ENCODE measurements around the gene TBCD.

TBCD gene

DNA sequence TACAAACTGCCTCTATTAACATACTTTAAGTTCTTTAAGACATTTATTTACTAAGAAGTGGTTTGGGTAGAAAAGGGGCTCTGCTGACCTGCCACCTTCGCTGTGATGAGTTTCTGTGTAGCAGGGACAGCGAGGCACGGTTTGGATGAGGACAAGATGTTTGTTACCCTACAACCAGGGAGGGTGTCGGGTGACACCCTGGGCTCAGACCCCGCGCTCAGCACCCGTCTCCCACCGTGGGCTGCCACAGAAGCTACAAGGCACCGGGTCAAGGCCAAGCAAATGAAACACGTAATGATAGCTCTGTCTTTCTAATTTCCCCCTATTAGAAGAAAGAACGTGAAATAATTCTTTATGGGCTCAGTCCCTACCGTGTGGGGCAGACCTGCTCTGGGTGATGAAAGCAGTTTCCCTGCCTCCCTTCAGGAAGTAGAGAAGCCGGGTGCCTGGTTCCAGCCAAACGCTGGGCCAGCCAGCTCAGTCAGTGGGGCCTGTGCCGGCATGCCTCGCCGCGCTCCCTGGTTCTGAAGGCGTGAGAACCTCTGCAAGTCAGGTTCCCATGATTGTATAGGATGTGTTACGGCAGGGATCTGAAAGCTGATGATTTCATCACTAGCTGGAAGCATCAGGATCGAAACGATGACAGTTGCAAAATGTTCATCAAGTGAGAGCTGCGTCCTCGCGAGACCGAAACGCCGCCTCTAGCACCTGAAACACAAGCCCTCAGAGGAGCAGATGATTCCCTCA lies 84.1 kb downstream of the TBCD start:
- DNase-seq, result no peak

DNA sequence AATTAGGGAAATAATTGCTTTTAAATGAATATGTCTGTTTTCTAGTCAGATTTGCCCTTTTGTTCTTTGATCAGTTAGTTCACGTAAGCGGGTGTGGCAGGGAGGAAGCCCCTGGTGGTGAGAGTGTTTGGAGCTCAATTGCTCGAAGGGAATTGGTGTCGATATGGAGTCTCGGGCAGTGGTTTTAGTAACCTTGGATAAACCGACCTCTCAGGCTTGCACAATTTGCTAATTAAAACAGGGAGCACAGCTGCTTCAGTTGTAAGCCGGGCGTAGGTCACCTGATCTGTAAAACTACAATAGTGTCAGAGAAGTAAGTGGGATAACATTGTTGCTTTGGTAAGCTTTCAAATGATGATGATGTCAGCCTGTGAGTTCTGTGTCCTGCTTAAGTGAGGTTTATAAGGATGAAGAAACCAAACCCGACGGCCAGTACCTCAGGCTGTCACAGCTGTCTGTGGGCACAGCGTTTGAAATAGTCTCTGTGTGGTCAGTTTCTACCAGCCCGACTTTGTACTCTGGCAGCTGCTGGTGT lies 85.0 kb downstream of the TBCD start:
- DNase-seq, result no peak

DNA sequence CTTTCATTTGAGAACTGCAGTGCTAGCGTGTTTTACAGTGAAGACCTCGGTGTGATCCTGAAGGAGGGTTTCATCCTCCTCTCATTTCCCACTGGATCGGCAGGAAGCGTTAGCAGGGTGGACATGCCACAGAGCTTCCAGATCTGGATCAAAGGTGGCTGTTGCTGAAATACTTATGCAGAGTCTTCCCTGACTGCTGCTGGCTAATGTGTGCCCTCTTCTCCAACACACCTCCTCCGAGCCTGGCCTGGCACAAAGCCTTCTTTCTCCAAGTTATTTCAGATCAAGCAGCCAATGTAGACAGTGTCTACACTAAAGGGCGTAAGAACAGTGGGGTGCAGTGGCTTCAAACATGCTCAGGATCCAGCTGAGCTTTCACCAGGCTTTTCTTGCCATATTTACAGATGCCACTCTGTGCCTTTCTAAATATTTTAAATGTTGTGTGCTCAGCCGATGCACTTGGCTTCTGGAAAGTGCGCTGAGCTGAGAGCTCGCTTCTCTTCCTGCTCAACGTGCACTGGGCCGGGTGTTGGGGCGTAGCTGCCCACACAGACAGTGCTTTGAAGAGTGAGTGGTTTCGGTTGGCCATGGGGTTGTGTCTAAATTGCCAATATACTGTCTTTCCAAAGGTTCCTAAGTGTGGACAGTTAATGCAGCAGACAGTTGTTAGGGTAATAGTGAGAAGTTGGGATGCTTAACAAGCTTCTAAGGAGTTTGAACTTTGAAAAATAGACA lies 85.9 kb downstream of the TBCD start:
- no peak for DNase-seq

DNA sequence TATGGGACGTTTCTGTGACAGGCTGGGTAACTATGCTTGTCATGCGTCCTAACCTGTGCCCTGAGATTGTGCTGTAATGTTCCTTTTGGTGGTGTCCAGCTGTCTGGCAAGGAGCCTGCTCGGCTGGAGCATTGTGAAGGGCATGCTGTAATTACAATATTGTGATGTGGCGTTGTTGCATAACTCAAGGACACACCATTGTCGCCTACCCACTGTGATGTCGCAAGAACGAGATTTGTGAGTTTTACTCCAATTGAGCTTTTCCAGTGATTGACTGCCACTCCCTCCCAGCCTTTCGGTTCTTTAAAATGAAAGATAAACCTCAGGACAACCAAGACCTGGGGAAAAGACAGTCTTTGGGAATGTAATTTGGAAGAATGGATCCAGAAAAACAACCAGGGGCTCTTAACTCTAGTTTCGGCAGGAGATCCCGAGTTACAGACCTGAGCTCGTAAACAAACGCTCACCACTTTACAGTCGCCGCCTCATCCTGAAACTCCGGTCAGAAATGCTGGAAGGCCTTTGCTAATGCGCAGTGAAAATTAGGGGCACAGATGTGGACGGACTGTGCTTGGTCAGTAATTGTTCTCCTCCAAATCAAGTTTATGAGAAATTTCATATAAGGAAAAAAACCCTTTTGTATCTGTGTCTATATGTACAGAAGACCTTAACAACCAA lies 86.7 kb downstream of the TBCD start:
- no peak for DNase-seq

DNA sequence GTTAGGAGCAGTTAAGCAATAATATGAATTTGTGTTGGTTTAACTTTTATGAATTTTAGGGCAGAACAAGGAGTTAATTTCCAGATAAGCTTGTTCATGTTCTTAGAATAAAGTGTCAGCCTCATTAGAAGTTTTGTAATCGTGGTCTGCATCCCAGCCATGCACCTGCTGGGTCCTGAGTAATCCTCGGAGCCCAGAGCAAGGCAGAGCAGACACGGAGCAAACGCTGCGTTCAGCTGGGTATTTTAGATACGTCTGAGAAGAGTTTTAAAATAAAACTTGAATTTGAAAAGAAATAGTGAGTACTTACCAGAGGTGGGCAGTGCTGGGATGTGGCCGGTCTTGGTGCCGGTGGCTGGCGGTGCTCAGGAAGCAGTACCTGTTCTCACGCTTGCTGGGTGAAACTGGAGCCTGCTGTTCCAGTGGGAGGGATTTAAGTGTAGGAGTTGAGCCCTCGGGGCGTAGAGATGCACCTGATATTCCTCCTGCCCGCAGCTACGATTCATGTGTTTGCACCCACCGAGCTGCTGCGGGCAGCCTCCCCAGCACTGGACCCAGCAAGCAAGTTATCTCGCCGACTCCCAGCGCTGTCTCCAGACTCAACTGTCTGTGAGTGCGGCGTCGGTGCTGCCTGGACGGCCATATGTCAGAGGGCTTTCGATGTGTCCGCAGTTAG lies 87.9 kb downstream of the TBCD start, which contains the start of gene ZNF750:
Gene ZNF750, minus strand, starts transcription at position 406 of the 676 bp plus-strand sequence. CDS start 7,568 bp downstream, outside the sequence.
- no peak for DNase-seq

DNA sequence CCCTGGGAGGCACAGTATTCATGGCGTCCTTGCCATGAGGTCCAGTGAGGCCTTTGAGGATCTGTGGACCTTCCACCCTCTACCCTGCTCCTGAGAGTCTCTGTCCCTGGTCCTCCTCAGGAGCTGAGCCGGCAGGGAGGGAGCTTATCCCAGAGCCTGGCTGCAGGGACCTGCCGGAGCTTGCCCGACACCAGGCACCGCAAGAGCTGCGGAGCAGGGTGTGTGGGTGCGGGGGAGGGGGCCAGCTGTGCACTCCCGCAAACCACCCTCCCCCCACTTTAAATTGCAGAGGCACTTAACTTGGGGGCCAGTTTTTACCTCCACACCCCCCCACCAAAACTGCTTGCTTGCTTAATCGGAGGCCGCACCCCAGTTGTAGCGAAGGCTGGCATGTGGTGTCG lies 88.6 kb downstream of the TBCD start:
- no peak for DNase-seq

DNA sequence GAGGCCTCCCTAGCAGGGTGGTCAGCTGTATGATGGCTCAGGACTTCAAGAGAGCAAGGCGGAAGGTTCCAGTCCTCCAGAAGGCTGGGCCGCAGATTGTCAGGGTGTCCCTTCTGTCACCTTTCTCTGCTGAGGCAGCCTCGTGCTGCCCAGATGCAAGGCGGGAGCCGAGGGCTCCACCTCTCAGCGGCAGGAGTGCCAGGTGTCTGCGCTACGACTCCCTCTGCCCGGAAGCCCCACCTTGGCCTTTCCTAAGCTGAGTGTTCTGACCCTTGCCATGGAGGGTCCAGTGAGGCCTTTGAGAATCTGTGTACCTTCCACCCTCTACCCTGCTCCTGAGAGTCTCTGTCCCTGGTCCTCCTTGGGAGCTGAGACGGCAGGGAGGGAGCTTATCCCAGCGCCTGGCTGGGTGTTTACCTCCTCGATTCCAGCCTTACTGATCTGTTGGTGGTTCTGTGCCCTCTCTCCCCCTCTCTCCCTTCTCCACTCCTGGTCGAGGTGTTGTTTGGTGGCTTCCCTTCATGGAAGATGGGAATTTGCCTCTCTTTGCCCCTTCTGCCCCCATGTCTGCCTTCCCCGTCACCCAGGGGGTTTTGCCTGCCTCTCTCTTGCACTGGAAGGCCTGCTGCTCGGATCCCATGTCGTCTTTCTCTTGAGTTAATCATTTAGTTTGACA lies 90.2 kb downstream of the TBCD start:
- no peak for DNase-seq

DNA sequence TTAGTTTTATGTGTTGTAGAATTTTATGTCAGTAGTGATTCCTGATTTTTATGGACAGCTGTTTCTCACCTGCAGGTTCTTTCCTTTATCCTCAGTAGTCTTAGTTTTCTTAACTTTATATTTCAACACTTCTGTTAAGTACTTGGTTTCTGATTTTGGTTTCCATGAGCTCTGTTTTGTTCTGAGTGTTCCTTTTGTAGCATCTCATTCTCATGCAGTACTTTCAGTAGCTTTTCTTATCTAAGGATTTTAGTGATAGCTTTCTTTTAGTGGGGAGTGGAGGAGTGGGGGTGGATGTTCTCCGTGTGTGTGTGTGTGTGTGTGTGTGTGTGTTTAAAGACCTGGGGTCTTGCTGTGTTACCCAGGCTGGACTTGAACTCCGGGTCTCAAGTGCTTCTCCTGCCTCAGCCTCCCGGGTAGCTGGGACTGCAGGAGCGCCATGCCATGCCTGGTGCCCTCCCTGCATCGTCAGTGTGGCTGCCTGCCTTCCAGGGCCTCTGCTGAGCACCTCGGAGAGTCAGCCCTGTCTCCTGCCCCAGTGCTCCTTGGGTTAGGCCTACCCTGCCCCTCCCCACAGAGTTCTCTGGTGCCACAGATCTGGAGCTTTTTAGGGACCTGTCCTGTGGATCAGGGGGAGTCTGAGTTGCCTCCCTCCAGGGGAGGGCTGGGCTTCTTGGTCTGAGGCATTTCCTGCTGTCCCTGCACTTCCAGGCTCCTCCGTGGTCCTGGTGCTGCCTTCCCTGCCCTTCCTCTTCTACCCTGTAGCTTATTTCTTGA lies 92.2 kb downstream of the TBCD start:
- DNase-seq, result no peak

DNA sequence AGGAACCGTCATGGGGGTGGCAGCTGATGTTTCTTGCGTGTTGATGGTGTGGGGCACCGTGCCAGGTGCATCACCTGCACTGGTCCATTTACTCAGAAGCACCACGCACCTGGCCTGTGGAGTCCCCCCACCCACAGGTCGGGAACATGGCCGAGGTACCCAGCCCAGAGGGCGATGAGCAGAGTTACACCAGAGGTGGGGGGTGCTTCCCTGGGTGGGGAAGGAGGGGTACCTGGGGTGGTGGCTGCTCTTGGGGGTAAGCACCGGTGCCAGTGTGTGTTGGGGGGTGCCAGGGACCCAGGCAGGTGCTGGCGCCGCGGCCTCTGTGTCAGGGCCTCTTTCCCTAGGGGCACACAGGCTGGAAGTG lies 92.9 kb downstream of the TBCD start:
- no peak for DNase-seq

DNA sequence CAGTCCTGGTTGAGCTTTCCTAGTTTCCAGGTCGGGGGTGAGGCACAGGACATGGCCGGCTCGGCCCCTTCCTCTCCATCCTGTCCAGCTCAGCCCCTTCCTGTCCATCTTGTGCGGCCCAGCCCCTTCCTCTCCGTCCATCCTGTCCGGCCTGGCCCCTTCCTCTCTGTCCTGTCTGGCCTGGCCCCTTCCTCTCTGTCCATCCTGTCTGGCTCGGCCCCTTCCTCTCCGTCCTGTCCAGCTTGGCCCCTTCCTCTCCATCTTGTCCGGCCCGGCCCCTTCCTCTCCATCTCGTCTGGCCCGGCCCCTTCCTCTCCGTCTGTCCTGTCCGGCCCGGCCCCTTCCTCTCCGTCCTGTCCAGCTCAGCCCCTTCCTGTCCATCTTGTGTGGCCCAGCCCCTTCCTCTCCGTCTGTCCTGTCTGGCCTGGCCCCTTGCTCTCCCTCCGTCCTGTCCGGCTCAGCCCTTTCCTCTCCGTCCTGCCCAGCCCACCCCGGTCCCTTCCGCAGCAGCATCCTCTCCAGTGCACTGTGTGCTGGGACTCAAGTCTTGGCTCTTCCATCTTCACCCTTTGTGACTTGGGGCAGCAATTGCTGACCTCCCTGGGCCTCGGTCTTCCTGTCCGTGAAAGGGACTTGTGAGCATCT lies 93.4 kb downstream of the TBCD start:
- no peak for DNase-seq

DNA sequence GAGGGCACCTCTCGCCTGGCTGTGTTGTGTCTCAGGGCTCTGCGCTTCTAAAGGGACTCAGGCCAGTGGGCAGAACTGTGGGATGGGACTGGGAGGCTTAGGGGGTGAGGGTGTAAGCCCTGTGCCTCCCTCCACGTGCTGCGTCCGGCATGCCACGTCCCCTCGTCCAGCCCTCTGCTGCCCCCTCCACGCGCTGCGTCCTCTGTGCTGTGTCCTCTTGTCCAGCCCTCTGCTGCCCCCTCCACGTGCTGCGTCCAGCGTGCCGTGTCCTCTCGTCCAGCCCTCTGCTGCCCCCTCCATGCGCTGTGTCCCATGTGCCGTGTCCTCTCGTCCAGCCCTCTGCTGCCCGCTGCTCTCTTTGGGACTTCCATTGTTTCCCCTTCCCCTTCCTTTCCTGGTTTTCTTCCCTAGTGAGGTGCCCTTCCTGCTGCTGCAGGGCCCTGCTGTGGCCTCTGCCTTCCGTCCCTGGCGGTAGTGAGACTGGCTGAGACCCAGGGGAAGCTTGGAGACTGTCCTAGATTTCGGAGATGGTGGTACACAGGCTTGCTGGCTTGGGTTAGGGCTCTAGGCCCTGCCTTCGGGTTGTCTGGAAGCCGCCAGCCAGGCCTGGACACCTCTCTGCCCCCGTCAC lies 94.3 kb downstream of the TBCD start:
- DNase-seq, result no peak

DNA sequence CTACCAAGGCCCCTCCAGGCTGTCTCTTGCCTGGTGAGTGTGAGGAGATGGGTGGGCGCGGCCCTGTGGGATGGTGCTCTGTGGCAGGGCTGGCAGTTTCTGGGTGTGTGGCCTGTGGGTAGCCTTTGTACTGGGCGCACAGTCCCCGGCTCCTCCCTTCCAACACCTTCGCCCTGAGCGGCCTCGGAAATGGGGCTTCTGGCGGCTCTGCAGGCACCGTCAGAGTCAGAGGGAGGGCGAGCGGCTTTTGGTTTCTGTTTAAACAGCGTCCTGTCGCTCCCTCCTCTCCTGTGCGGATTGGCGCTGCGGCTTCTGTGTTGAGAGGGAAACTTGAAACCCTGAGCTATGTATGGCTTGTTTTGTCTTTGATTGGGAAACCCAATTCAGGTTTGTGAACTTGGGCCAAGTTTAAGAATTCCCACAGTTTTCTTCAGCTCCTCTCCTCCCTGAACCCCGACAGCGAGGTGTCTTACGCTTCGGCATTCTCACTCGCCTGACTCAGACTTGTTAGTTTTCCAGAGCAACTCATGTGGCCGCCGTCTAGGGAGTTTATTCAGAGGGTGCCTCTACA lies 96.2 kb downstream of the TBCD start:
- no peak for DNase-seq

DNA sequence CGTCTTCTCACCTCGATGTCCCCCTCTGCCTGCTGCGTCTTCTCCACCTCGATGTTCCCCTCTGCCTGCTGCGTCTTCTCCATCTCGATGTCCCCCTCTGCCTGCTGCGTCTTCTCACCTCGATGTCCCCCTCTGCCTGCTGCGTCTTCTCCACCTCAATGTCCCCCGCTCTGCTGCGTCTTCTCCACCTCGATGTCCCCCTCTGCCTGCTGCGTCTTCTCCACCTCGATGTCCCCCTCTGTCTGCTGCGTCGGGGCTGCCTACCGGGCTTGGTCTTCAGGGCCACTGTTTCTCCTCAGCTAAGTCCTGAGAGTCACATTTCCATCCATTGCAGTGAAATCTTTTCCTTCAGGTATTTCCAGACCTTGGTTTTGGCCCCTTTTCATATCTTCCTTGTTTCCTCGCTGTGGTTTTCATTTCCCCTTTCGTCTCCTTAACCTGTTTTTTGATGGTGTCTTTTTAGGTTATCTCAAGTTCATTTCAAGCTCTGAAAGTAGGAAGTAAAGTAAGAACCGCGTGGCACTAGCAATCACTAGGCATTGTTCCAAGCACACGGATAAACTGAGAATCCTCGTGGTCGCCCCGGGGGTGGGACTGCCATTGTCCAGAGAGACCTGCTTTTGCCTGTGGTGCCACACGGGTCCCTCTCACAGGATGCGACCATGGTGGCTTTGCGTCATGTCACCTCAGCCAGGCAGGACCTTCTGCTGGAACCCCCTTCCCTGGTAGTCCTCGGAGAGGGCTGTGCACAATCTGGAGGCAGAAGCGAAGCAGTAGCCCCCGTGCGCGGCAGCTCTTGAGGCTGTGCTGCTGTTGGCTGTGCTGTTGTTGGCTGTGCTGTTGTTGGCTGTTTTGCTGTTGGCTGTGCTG lies 97.4 kb downstream of the TBCD start:
- DNase-seq, result no peak

DNA sequence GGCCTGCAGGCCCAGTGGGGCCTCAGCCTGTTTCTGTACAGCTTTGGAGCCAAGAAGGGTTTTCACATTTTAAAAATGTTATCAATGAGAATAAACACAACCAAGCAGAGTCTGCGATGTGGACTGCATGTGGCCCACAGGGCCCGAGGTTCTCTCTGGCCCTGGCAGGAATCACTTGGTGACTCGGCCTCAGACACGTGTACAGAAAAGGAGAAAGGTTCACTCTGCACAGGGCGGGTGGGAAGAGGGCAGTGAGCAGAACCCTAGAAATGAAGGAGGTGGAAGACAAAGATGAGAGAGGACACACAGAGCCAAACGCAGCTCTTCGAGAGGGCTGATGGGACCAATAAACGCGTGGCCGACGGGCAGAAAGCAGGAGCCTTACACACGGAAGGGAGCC lies 99.5 kb downstream of the TBCD start:
- DNase-seq, result no peak

DNA sequence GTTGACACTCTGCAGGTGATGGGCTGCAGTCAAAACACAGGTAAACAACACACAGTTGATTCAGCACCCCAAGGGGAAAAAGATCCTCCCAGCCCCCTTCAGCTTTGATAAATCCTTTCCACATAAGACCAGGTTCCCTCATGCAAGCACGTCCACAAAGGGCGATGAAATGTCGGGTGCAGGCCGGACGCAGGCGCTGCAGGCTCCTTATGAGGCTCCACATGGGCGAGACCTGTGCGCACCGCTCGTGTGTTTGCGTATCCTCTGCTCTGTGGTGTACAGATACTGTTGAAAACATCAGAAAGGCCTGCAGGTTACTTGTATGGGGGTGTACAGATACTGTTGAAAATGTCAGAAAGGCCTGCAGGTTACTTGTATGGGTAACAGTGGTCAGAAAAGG lies 102.4 kb downstream of the TBCD start:
- DNase-seq, result no peak

DNA sequence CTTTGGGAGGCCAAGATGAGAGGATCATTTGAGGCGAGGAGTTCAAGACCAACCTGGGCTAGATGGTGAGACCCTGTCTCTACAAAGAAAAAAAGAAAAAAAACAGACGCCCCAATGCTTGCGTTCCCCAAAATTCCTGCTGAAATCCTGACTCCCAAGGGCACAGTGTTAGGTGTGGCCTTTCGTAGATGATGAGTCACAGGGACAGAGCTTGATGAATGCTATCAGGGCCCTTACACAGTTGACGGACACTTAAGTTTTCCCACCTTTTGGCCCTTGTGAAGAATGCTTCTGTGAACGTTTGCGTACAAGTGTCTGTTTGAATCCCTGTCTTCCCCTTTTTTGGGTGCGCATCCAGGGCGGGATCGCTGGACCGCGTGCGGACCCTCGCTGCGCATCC lies 104.5 kb downstream of the TBCD start:
- no peak for DNase-seq

DNA sequence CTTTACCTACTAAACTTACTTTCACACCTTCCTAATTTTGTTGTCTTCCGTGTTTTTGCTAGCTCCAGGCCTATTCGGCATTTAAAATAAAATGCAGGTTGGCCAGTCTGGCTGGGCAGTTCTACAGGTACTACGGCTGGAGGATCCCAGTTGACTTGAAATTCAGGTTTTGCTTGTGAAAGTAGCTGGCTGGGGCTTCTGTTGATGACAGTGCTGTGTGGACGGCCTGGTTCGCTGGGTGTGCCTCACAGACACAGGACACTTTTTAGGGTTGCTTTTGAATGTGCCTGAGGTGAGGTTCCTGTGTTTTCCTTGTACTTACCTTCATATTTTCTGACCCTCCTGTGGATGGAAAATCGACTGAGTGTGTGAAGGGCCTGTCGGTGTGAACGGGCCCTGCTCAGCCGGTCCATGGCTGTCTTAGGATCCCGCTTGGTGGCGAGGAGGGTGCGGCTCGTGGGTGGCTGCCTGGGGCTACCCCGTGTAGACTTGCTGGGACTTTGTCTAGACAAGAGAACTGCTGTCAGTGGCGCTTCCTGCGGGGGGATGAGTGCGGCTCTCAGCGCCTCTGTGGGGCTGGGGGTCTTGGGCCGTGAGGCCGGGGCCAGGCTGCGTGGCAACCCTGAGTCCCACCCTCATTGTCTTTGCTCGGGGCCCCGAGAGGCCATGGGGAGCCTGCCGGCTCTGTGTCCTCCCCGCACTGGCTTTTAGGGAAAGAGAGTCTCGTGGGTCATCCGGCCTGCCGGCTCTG lies 106.7 kb downstream of the TBCD start:
- no peak for DNase-seq
